ENCODE measurements around the gene HEPACAM.

The HEPACAM gene

GRCh38 chr11:124876818-124877630 lies 58.8 kb downstream of the HEPACAM start:
- H3K4me1 ChIP-seq (ENCODE audit: control insufficient read depth, low read length) = peaks cover 9% of the 10 kb centered on the region
- peak overlapping the region; percentile 81 for H3K4me2 ChIP-seq (ENCODE audit: low read length)
- H3K4me3 ChIP-seq (ENCODE audit: low read length) = peak overlapping the region; percentile 74
- TF ChIP-seq EZH2phosphoT487 (IDR thresholded peaks at IDR 0.05; ENCODE audit: borderline replicate concordance, low read length) = no peak
- TF ChIP-seq, protein P1, sequence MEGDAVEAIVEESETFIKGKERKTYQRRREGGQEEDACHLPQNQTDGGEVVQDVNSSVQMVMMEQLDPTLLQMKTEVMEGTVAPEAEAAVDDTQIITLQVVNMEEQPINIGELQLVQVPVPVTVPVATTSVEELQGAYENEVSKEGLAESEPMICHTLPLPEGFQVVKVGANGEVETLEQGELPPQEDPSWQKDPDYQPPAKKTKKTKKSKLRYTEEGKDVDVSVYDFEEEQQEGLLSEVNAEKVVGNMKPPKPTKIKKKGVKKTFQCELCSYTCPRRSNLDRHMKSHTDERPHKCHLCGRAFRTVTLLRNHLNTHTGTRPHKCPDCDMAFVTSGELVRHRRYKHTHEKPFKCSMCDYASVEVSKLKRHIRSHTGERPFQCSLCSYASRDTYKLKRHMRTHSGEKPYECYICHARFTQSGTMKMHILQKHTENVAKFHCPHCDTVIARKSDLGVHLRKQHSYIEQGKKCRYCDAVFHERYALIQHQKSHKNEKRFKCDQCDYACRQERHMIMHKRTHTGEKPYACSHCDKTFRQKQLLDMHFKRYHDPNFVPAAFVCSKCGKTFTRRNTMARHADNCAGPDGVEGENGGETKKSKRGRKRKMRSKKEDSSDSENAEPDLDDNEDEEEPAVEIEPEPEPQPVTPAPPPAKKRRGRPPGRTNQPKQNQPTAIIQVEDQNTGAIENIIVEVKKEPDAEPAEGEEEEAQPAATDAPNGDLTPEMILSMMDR (IDR thresholded peaks at IDR 0.05; ENCODE audit: low read depth, low read length, poor library complexity, severe bottlenecking) = no peak
- H3K79me2 ChIP-seq (ENCODE audit: control insufficient read depth, low read length) = no peaks in the 10 kb centered on the region
- H3K9me3 ChIP-seq (ENCODE audit: control insufficient read depth, insufficient read depth, low read length) = no peaks in the 10 kb centered on the region
- no peaks in the 10 kb centered on the region for H3K9me2 ChIP-seq (replicated peaks; ENCODE audit: control insufficient read depth, low read length)
- H3K27me3 ChIP-seq (ENCODE audit: control insufficient read depth, low read length) = peaks cover 21% of the 10 kb centered on the region
- no peak overlapping the region for H3K27ac ChIP-seq (ENCODE audit: low read depth, low read length)
- H3K36me3 ChIP-seq (ENCODE audit: control insufficient read depth, low read length) = no peaks in the 10 kb centered on the region
- H3F3A ChIP-seq (ENCODE audit: control insufficient read depth, insufficient read depth) = no peaks in the 10 kb centered on the region
- H4K20me1 ChIP-seq (ENCODE audit: control insufficient read depth, insufficient read depth, low read depth, low read length) = no peaks in the 10 kb centered on the region

- H3K9me2 ChIP-seq (replicated peaks; ENCODE audit: control insufficient read depth, low read length) = no peaks in the 10 kb centered on the region
- H3K79me2 ChIP-seq (ENCODE audit: control insufficient read depth, low read length) = no peaks in the 10 kb centered on the region
- no peaks in the 10 kb centered on the region for H3F3A ChIP-seq (ENCODE audit: control insufficient read depth, insufficient read depth)
- peak overlapping the region; percentile 74 for H3K4me3 ChIP-seq (ENCODE audit: low read length)
- no peak overlapping the region for H3K27ac ChIP-seq (ENCODE audit: low read depth, low read length)
- H4K20me1 ChIP-seq (ENCODE audit: control insufficient read depth, insufficient read depth, low read depth, low read length) = no peaks in the 10 kb centered on the region
- H3K36me3 ChIP-seq (ENCODE audit: control insufficient read depth, low read length) = no peaks in the 10 kb centered on the region
- H3K9me3 ChIP-seq (ENCODE audit: control insufficient read depth, insufficient read depth, low read length) = no peaks in the 10 kb centered on the region
- H3K4me2 ChIP-seq (ENCODE audit: low read length) = peak overlapping the region; percentile 81
- H3K4me1 ChIP-seq (ENCODE audit: control insufficient read depth, low read length) = peaks cover 9% of the 10 kb centered on the region
- peaks cover 27% of the 10 kb centered on the region for H3K27me3 ChIP-seq (ENCODE audit: control insufficient read depth, low read length)
- TF ChIP-seq, protein P1 (IDR thresholded peaks at IDR 0.05; ENCODE audit: low read depth, low read length, poor library complexity, severe bottlenecking) = peak; percentile 77
- TF ChIP-seq EZH2phosphoT487 (IDR thresholded peaks at IDR 0.05; ENCODE audit: borderline replicate concordance, low read length) = no peak
These were observed 59.7 kb downstream of the HEPACAM start for GRCh38 chr11:124875943-124876817.

DNA sequence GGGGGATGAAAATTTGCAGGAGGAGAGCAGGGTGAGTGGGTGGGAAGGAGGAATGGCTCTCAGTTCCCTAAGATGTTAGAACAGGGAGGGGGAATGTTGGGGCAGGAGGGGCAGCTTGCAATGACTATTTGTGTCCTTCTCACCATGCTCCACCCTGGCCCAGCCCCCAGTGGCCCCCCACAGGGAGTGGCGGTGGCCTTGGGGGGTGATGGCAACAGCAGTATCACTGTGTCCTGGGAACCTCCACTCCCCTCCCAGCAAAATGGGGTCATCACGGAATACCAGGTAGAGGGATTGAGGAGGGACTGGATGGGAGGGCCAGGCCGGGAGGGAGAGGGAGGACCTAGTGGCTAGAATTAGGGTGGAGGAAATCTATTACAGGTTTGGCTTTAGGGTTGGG lies 60.4 kb downstream of the HEPACAM start:
- no peaks in the 10 kb centered on the region for H3K9me2 ChIP-seq (replicated peaks; ENCODE audit: control insufficient read depth, low read length)
- H3F3A ChIP-seq (ENCODE audit: control insufficient read depth, insufficient read depth) = no peaks in the 10 kb centered on the region
- peak overlapping the region; percentile 81 for H3K4me2 ChIP-seq (ENCODE audit: low read length)
- no peaks in the 10 kb centered on the region for H3K9me3 ChIP-seq (ENCODE audit: control insufficient read depth, insufficient read depth, low read length)
- H3K4me3 ChIP-seq (ENCODE audit: low read length) = no peak overlapping the region
- peaks cover 27% of the 10 kb centered on the region for H3K27me3 ChIP-seq (ENCODE audit: control insufficient read depth, low read length)
- peaks cover 9% of the 10 kb centered on the region for H3K4me1 ChIP-seq (ENCODE audit: control insufficient read depth, low read length)
- H3K27ac ChIP-seq (ENCODE audit: low read depth, low read length) = no peak overlapping the region
- H3K36me3 ChIP-seq (ENCODE audit: control insufficient read depth, low read length) = no peaks in the 10 kb centered on the region
- TF ChIP-seq EZH2phosphoT487 (IDR thresholded peaks at IDR 0.05; ENCODE audit: borderline replicate concordance, low read length) = no peak
- TF ChIP-seq, protein P1 (IDR thresholded peaks at IDR 0.05; ENCODE audit: low read depth, low read length, poor library complexity, severe bottlenecking) = no peak
- H3K79me2 ChIP-seq (ENCODE audit: control insufficient read depth, low read length) = no peaks in the 10 kb centered on the region
- no peaks in the 10 kb centered on the region for H4K20me1 ChIP-seq (ENCODE audit: control insufficient read depth, insufficient read depth, low read depth, low read length)
